IMR-90 (cell line): Measurements from ENCODE around the gene SLC35C1.

Source experiments
- CTCF ChIP-seq: conservative IDR thresholded peaks from 2 replicates; pipeline ENCODE4 v1.5.1; 2012; ENCODE audit warnings: mild to moderate bottlenecking, low read depth, low read length, improper control_type of control experiment
- FOS ChIP-seq: fragments of 150-350 bp; IDR thresholded peaks from 2 replicates; pipeline ENCODE4 v1.6.1; 2016; ENCODE audit warnings: low read depth, low read length
- MAFK ChIP-seq: IDR thresholded peaks from 2 replicates; pipeline ENCODE4 v1.6.1; 2012; ENCODE audit warnings: low read depth, low read length, improper control_type of control experiment

GRCh38 chr11:45773786-45774655 is 30.9 kb upstream of the SLC35C1 start:
- TF ChIP-seq FOS (no peak), CTCF (no peak), MAFK (no peak)
